Activated T-cell treated with anti-CD3 and anti-CD28 coated beads, Interleukin-2, amount 50 U/mL, for 1 hour (primary cell): ENCODE measurements around the gene FOXP4.

ENCODE experiments used
- DNase-seq: peaks from one replicate; pipeline ENCODE4 v3.0.0-alpha.2; 2020

FOXP4 gene

GRCh38 chr6:41586252-41587007 is 40.2 kb downstream of the FOXP4 start:
- no peak for DNase-seq

GRCh38 chr6:41587131-41587879 is 41.1 kb downstream of the FOXP4 start:
- no peak for DNase-seq

GRCh38 chr6:41588111-41588510 is 41.9 kb downstream of the FOXP4 start:
- no peak for DNase-seq

- no peak for DNase-seq
Observed at GRCh38 chr6:41589223-41589622, 43.0 kb downstream of the FOXP4 start.

- DNase-seq = no peak
Observed at GRCh38 chr6:41589636-41590622, 43.7 kb downstream of the FOXP4 start.

- no peak for DNase-seq
Observed at GRCh38 chr6:41591122-41591521, 44.9 kb downstream of the FOXP4 start.

GRCh38 chr6:41591859-41592502 is 45.8 kb downstream of the FOXP4 start:
- peak; percentile 83 for DNase-seq

GRCh38 chr6:41593406-41593805 is 47.2 kb downstream of the FOXP4 start:
- no peak for DNase-seq

- no peak for DNase-seq
Observed at GRCh38 chr6:41593839-41594238, 47.7 kb downstream of the FOXP4 start.

- no peak for DNase-seq
Observed at GRCh38 chr6:41594326-41594725, 48.1 kb downstream of the FOXP4 start.

- no peak for DNase-seq
Observed at GRCh38 chr6:41594766-41595165, 48.6 kb downstream of the FOXP4 start.

GRCh38 chr6:41595166-41595565 is 49.0 kb downstream of the FOXP4 start:
- DNase-seq = no peak

GRCh38 chr6:41596096-41596685 is 50.0 kb downstream of the FOXP4 start:
- DNase-seq = no peak

GRCh38 chr6:41596807-41597206 is 50.6 kb downstream of the FOXP4 start:
- DNase-seq = no peak

GRCh38 chr6:41597246-41598000 is 51.2 kb downstream of the FOXP4 start:
- no peak for DNase-seq

- no peak for DNase-seq
Observed at GRCh38 chr6:41598670-41599014, 52.5 kb downstream of the FOXP4 start.

GRCh38 chr6:41599015-41599851 is 53.1 kb downstream of the FOXP4 start:
- no peak for DNase-seq

GRCh38 chr6:41599852-41600445 is 53.8 kb downstream of the FOXP4 start:
- DNase-seq = no peak

- no peak for DNase-seq
Observed at GRCh38 chr6:41600499-41601247, 54.5 kb downstream of the FOXP4 start.

GRCh38 chr6:41601248-41601549 is 55.0 kb downstream of the FOXP4 start:
- no peak for DNase-seq
